Measurements from ENCODE around the gene RPS6KL1. TPM values are rescaled to one million over a fixed set of nuclear protein-coding genes. Genes with fewer than 3 reads are reported as not detected.
"Not testable (repeated sequence)": the region's sequence is repeated elsewhere in the genome, so short reads cannot be mapped to it uniquely, and the experiment has no call there.

Gene RPS6KL1
- total RNA-seq, 1 donor from 2014 or later, result 248 TPM

DNA sequence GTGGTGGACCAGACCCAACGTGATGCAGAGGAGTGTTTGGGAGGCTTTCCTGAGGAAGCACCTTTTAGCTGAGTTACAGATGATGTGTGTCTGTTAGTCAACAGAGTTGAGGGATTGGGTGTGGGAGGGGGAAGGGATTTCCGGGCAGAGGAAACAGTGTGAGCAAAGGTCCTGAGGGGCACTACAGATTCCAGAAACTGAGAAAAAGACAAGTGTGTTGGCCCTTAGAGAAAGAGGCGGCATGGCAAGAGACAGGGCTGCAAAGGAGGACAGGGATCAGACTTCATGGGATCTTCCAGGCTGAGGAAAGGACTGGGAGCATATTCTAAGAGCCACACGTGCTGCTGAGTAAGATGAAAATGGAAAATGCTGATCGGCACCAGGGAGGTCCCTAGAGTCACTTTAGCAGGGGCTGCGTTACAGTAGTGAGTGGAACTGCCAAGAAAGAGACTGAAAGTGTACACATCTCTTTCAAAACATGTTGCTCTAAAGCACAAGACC lies 9.4 kb upstream of the RPS6KL1 start:
- H3K4me1 Mint-ChIP-seq (ENCODE audit: low read depth, unreplicated experiment), result peaks cover 28% of the 10 kb centered on the region
- peak; percentile 18 for DNase-seq
- H3K9me3 Mint-ChIP-seq (ENCODE audit: unreplicated experiment), result peaks cover 5% of the 10 kb centered on the region
- peak overlapping the region; percentile 41 for H3K27ac Mint-ChIP-seq (ENCODE audit: unreplicated experiment)
- H3K4me3 Mint-ChIP-seq (ENCODE audit: unreplicated experiment), result peak overlapping the region; percentile 23
- H3K36me3 Mint-ChIP-seq (ENCODE audit: unreplicated experiment), result no peaks in the 10 kb centered on the region
- peaks cover 4% of the 10 kb centered on the region for H3K27me3 Mint-ChIP-seq (ENCODE audit: unreplicated experiment)
- TF ChIP-seq, protein P1, sequence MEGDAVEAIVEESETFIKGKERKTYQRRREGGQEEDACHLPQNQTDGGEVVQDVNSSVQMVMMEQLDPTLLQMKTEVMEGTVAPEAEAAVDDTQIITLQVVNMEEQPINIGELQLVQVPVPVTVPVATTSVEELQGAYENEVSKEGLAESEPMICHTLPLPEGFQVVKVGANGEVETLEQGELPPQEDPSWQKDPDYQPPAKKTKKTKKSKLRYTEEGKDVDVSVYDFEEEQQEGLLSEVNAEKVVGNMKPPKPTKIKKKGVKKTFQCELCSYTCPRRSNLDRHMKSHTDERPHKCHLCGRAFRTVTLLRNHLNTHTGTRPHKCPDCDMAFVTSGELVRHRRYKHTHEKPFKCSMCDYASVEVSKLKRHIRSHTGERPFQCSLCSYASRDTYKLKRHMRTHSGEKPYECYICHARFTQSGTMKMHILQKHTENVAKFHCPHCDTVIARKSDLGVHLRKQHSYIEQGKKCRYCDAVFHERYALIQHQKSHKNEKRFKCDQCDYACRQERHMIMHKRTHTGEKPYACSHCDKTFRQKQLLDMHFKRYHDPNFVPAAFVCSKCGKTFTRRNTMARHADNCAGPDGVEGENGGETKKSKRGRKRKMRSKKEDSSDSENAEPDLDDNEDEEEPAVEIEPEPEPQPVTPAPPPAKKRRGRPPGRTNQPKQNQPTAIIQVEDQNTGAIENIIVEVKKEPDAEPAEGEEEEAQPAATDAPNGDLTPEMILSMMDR (IDR thresholded peaks at IDR 0.05; ENCODE audit: partially characterized antibody, unreplicated experiment), result no peak

DNA sequence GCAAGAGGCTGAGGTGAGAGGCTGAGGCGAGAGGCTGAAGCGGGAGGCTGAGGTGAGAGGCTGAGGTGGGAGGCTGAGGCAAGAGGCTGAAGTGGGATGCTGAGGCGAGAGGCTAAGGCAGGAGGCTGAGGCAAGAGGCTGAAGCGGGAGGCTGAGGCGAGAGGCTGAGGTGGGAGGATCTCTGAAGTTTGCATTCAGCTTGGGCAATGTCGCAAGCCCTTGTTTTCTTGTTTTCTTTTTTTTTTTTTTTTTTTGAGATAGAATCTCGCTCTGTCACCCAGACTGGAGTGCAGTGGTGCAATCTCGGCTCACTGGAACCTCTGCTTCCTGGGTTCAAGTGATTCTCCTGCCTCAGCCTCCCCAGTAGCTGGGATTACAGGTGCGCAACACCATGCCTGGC lies 8.7 kb upstream of the RPS6KL1 start:
- not testable (repeated sequence) for H3K27me3 Mint-ChIP-seq (ENCODE audit: unreplicated experiment); H3K27ac Mint-ChIP-seq (ENCODE audit: unreplicated experiment); DNase-seq; H3K4me3 Mint-ChIP-seq (ENCODE audit: unreplicated experiment); H3K9me3 Mint-ChIP-seq (ENCODE audit: unreplicated experiment); H3K36me3 Mint-ChIP-seq (ENCODE audit: unreplicated experiment)
- peaks cover 27% of the 10 kb centered on the region for H3K4me1 Mint-ChIP-seq (ENCODE audit: low read depth, unreplicated experiment)

DNA sequence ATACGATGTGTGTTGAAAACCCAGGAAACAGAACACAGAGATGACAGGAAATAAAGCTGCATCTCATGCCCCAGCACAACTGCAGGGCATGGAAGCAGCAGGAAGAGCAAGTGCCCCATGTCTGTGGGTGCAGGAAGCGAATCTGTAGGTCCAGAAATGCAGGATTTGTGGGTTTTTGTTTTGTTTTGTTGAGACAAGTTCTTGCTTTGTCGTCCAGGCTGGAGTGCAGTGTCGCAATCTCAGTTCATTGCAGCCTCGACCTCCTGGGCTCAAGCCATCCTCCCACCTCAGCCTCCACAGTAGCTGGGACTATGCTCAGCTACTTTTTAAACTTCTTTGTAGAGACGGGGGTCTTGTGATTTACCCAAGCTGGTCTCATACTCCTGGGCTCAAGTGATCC lies 6.2 kb upstream of the RPS6KL1 start:
- DNase-seq, result no peak
- H3K27me3 Mint-ChIP-seq (ENCODE audit: unreplicated experiment), result peaks cover 8% of the 10 kb centered on the region

DNA sequence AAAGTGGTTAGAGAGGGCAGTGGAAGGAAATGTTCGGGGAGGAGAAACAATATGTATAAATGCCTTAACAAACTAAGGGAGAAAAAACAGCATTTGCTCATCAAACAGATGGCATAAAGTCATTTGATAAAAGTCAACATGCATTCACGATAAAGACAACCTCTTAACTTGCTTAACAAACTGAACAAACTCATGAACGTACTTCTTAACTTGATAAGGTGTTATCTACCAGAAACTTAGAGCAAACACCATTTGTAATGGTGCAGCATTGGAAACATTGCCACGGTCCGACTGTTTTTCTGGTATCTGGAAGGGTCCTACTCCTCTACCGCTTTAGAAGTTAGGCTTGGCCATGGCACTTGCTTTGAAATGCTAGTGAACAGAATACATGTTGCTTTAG lies 4.2 kb upstream of the RPS6KL1 start:
- no peak for DNase-seq
- H3K27me3 Mint-ChIP-seq (ENCODE audit: unreplicated experiment), result peaks cover 13% of the 10 kb centered on the region
- H3K27ac Mint-ChIP-seq (ENCODE audit: unreplicated experiment), result no peak overlapping the region
- TF ChIP-seq, protein P1 (IDR thresholded peaks at IDR 0.05; ENCODE audit: partially characterized antibody, unreplicated experiment), result no peak
- no peak overlapping the region for H3K4me3 Mint-ChIP-seq (ENCODE audit: unreplicated experiment)
- peaks cover 2% of the 10 kb centered on the region for H3K36me3 Mint-ChIP-seq (ENCODE audit: unreplicated experiment)
- H3K9me3 Mint-ChIP-seq (ENCODE audit: unreplicated experiment), result peaks cover 5% of the 10 kb centered on the region
- H3K4me1 Mint-ChIP-seq (ENCODE audit: low read depth, unreplicated experiment), result peaks cover 6% of the 10 kb centered on the region

More for the DNA sequence above, 6.2 kb upstream of the RPS6KL1 start:
- Mint-ChIP-seq H3K9me3 (ENCODE audit: unreplicated experiment) (peaks cover 7% of the 10 kb centered on the region), H3K4me1 (ENCODE audit: low read depth, unreplicated experiment) (peaks cover 19% of the 10 kb centered on the region), H3K27ac (ENCODE audit: unreplicated experiment) (no peak overlapping the region), H3K36me3 (ENCODE audit: unreplicated experiment) (no peaks in the 10 kb centered on the region), H3K4me3 (ENCODE audit: unreplicated experiment) (no peak overlapping the region)
- TF ChIP-seq, protein P1 (IDR thresholded peaks at IDR 0.05; ENCODE audit: partially characterized antibody, unreplicated experiment), result no peak

DNA sequence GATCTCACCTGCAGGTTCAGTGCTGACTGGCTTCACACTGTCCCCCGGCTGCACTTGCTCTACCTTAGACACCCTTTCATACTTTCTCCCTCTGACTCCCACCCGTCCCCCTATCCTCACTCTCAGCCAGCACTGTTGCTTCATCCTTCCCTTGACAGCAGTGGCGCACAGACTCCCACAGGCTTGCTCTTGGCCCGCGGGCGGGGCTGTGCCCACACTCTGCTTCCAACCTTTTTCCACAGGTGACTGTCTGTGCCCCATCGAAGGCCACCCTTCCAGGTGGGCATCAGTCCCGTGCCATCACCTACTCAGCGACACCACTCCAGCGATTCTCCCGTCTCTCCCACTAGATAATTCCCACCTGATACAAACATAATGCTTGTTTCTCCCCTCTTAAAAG lies 1.0 kb upstream of the RPS6KL1 start:
- Mint-ChIP-seq H3K4me1 (ENCODE audit: low read depth, unreplicated experiment) (peaks cover 19% of the 10 kb centered on the region), H3K27ac (ENCODE audit: unreplicated experiment) (peak overlapping the region; percentile 56), H3K4me3 (ENCODE audit: unreplicated experiment) (peak overlapping the region; percentile 10), H3K36me3 (ENCODE audit: unreplicated experiment) (peaks cover 7% of the 10 kb centered on the region), H3K9me3 (ENCODE audit: unreplicated experiment) (peaks cover 5% of the 10 kb centered on the region), H3K27me3 (ENCODE audit: unreplicated experiment) (peaks cover 18% of the 10 kb centered on the region)
- TF ChIP-seq, protein P1 (IDR thresholded peaks at IDR 0.05; ENCODE audit: partially characterized antibody, unreplicated experiment), result no peak
- DNase-seq, result no peak

Measured in glutamatergic neuron (in vitro differentiated cells).